Measurements from ENCODE around the gene LRP1-AS.
A peak's percentile ranks its signal among the peaks of the same experiment; 100 is the strongest.

Gene LRP1-AS

GRCh38 chr12:57143454-57143853 is 4.0 kb downstream of the LRP1-AS start:
- no peak overlapping the region for H3K27ac ChIP-seq (ENCODE audit: low read depth in 2 of 2, low read length in 2 of 2)
- H3K27me3 ChIP-seq (ENCODE audit: control insufficient read depth in 2 of 2, insufficient read depth in 2 of 2, low read length in 2 of 2) = no peaks in the 10 kb centered on the region
- H3K9ac ChIP-seq (ENCODE audit: low read depth in 1 of 2, low read length in 2 of 2) = no peak overlapping the region
- H3K36me3 ChIP-seq (ENCODE audit: control insufficient read depth in 2 of 2, insufficient read depth in 2 of 2, low read length in 2 of 2) = peaks cover 38 to 56% of the 10 kb centered on the region in 2 donors
- H3K4me3 ChIP-seq (ENCODE audit: low read length in 2 of 2) = no peak overlapping the region
- H3K9me3 ChIP-seq (ENCODE audit: control insufficient read depth in 2 of 2, low read length in 2 of 2) = no peaks in the 10 kb centered on the region
- H3K4me1 ChIP-seq (ENCODE audit: control insufficient read depth in 2 of 2, insufficient read depth in 2 of 2, low read length in 2 of 2) = peaks cover 37 to 40% of the 10 kb centered on the region in 2 donors

- H3K9me3 ChIP-seq (ENCODE audit: control insufficient read depth in 2 of 2, low read length in 2 of 2) = no peaks in the 10 kb centered on the region
- H3K27me3 ChIP-seq (ENCODE audit: control insufficient read depth in 2 of 2, insufficient read depth in 2 of 2, low read length in 2 of 2) = no peaks in the 10 kb centered on the region
- H3K9ac ChIP-seq (ENCODE audit: low read depth in 1 of 2, low read length in 2 of 2) = no peak overlapping the region
- peaks cover 37 to 40% of the 10 kb centered on the region in 2 donors for H3K4me1 ChIP-seq (ENCODE audit: control insufficient read depth in 2 of 2, insufficient read depth in 2 of 2, low read length in 2 of 2)
- peaks cover 38 to 54% of the 10 kb centered on the region in 2 donors for H3K36me3 ChIP-seq (ENCODE audit: control insufficient read depth in 2 of 2, insufficient read depth in 2 of 2, low read length in 2 of 2)
- H3K27ac ChIP-seq (ENCODE audit: low read depth in 2 of 2, low read length in 2 of 2) = no peak overlapping the region
- no peak overlapping the region for H3K4me3 ChIP-seq (ENCODE audit: low read length in 2 of 2)
These were observed 4.7 kb downstream of the LRP1-AS start for GRCh38 chr12:57142727-57143126.

- Histone ChIP-seq H3K4me3 (ENCODE audit: low read length in 2 of 2) (no peak overlapping the region), H3K27me3 (ENCODE audit: control insufficient read depth in 2 of 2, insufficient read depth in 2 of 2, low read length in 2 of 2) (no peaks in the 10 kb centered on the region), H3K36me3 (ENCODE audit: control insufficient read depth in 2 of 2, insufficient read depth in 2 of 2, low read length in 2 of 2) (peaks cover 38 to 54% of the 10 kb centered on the region in 2 donors), H3K4me1 (ENCODE audit: control insufficient read depth in 2 of 2, insufficient read depth in 2 of 2, low read length in 2 of 2) (peaks cover 31 to 35% of the 10 kb centered on the region in 2 donors), H3K9me3 (ENCODE audit: control insufficient read depth in 2 of 2, low read length in 2 of 2) (no peaks in the 10 kb centered on the region), H3K27ac (ENCODE audit: low read depth in 2 of 2, low read length in 2 of 2) (no peak overlapping the region), H3K9ac (ENCODE audit: low read depth in 1 of 2, low read length in 2 of 2) (no peak overlapping the region)
These were observed 5.3 kb downstream of the LRP1-AS start for GRCh38 chr12:57142121-57142520.

- no peak overlapping the region for H3K4me3 ChIP-seq (ENCODE audit: low read length in 2 of 2)
- H3K36me3 ChIP-seq (ENCODE audit: control insufficient read depth in 2 of 2, insufficient read depth in 2 of 2, low read length in 2 of 2) = peaks cover 38 to 54% of the 10 kb centered on the region in 2 donors
- no peak overlapping the region for H3K27ac ChIP-seq (ENCODE audit: low read depth in 2 of 2, low read length in 2 of 2)
- no peak overlapping the region for H3K9ac ChIP-seq (ENCODE audit: low read depth in 1 of 2, low read length in 2 of 2)
- H3K9me3 ChIP-seq (ENCODE audit: control insufficient read depth in 2 of 2, low read length in 2 of 2) = no peaks in the 10 kb centered on the region
- no peaks in the 10 kb centered on the region for H3K27me3 ChIP-seq (ENCODE audit: control insufficient read depth in 2 of 2, insufficient read depth in 2 of 2, low read length in 2 of 2)
- H3K4me1 ChIP-seq (ENCODE audit: control insufficient read depth in 2 of 2, insufficient read depth in 2 of 2, low read length in 2 of 2) = peaks cover 23 to 30% of the 10 kb centered on the region in 2 donors
These were observed 6.2 kb downstream of the LRP1-AS start for GRCh38 chr12:57141249-57141648.

- Histone ChIP-seq H3K4me3 (ENCODE audit: low read length in 2 of 2) (no peak overlapping the region), H3K36me3 (ENCODE audit: control insufficient read depth in 2 of 2, insufficient read depth in 2 of 2, low read length in 2 of 2) (peaks cover 28 to 43% of the 10 kb centered on the region in 2 donors), H3K27me3 (ENCODE audit: control insufficient read depth in 2 of 2, insufficient read depth in 2 of 2, low read length in 2 of 2) (no peaks in the 10 kb centered on the region), H3K9me3 (ENCODE audit: control insufficient read depth in 2 of 2, low read length in 2 of 2) (no peaks in the 10 kb centered on the region), H3K9ac (ENCODE audit: low read depth in 1 of 2, low read length in 2 of 2) (no peak overlapping the region), H3K27ac (ENCODE audit: low read depth in 2 of 2, low read length in 2 of 2) (no peak overlapping the region), H3K4me1 (ENCODE audit: control insufficient read depth in 2 of 2, insufficient read depth in 2 of 2, low read length in 2 of 2) (peaks cover 16 to 19% of the 10 kb centered on the region in 2 donors)
These were observed 7.4 kb downstream of the LRP1-AS start for GRCh38 chr12:57139796-57140649.

- Histone ChIP-seq H3K27ac (ENCODE audit: low read depth in 2 of 2, low read length in 2 of 2) (peak overlapping the region; percentile 38 to 56), H3K9ac (ENCODE audit: low read depth in 1 of 2, low read length in 2 of 2) (no peak overlapping the region), H3K9me3 (ENCODE audit: control insufficient read depth in 2 of 2, low read length in 2 of 2) (no peaks in the 10 kb centered on the region), H3K27me3 (ENCODE audit: control insufficient read depth in 2 of 2, insufficient read depth in 2 of 2, low read length in 2 of 2) (no peaks in the 10 kb centered on the region), H3K36me3 (ENCODE audit: control insufficient read depth in 2 of 2, insufficient read depth in 2 of 2, low read length in 2 of 2) (peaks cover 22 to 30% of the 10 kb centered on the region in 2 donors), H3K4me3 (ENCODE audit: low read length in 2 of 2) (peak overlapping the region in 1 of 2 donors; percentile 1), H3K4me1 (ENCODE audit: control insufficient read depth in 2 of 2, insufficient read depth in 2 of 2, low read length in 2 of 2) (peaks cover 19% of the 10 kb centered on the region in 2 donors)
These were observed 8.7 kb downstream of the LRP1-AS start for GRCh38 chr12:57138526-57139272.

GRCh38 chr12:57135527-57136326 is 11.7 kb downstream of the LRP1-AS start:
- Histone ChIP-seq H3K9me3 (ENCODE audit: control insufficient read depth in 2 of 2, low read length in 2 of 2) (no peaks in the 10 kb centered on the region), H3K27me3 (ENCODE audit: control insufficient read depth in 2 of 2, insufficient read depth in 2 of 2, low read length in 2 of 2) (no peaks in the 10 kb centered on the region), H3K36me3 (ENCODE audit: control insufficient read depth in 2 of 2, insufficient read depth in 2 of 2, low read length in 2 of 2) (peaks cover 5 to 9% of the 10 kb centered on the region in 2 donors), H3K4me3 (ENCODE audit: low read length in 2 of 2) (no peak overlapping the region), H3K27ac (ENCODE audit: low read depth in 2 of 2, low read length in 2 of 2) (peak overlapping the region; percentile 72 to 82), H3K9ac (ENCODE audit: low read depth in 1 of 2, low read length in 2 of 2) (peak overlapping the region in 1 of 2 donors; percentile 24), H3K4me1 (ENCODE audit: control insufficient read depth in 2 of 2, insufficient read depth in 2 of 2, low read length in 2 of 2) (peaks cover 35 to 44% of the 10 kb centered on the region in 2 donors)

- Histone ChIP-seq H3K27ac (ENCODE audit: low read depth in 2 of 2, low read length in 2 of 2) (peak overlapping the region; percentile 72 to 82), H3K4me3 (ENCODE audit: low read length in 2 of 2) (no peak overlapping the region), H3K36me3 (ENCODE audit: control insufficient read depth in 2 of 2, insufficient read depth in 2 of 2, low read length in 2 of 2) (peaks cover 5 to 7% of the 10 kb centered on the region in 2 donors), H3K4me1 (ENCODE audit: control insufficient read depth in 2 of 2, insufficient read depth in 2 of 2, low read length in 2 of 2) (peaks cover 37 to 50% of the 10 kb centered on the region in 2 donors), H3K9ac (ENCODE audit: low read depth in 1 of 2, low read length in 2 of 2) (no peak overlapping the region), H3K27me3 (ENCODE audit: control insufficient read depth in 2 of 2, insufficient read depth in 2 of 2, low read length in 2 of 2) (no peaks in the 10 kb centered on the region), H3K9me3 (ENCODE audit: control insufficient read depth in 2 of 2, low read length in 2 of 2) (no peaks in the 10 kb centered on the region)
These were observed 12.5 kb downstream of the LRP1-AS start for GRCh38 chr12:57134949-57135348.

GRCh38 chr12:57133916-57134315 is 13.5 kb downstream of the LRP1-AS start:
- Histone ChIP-seq H3K36me3 (ENCODE audit: control insufficient read depth in 2 of 2, insufficient read depth in 2 of 2, low read length in 2 of 2) (no peaks in the 10 kb centered on the region), H3K4me3 (ENCODE audit: low read length in 2 of 2) (no peak overlapping the region), H3K4me1 (ENCODE audit: control insufficient read depth in 2 of 2, insufficient read depth in 2 of 2, low read length in 2 of 2) (peaks cover 33 to 49% of the 10 kb centered on the region in 2 donors), H3K27ac (ENCODE audit: low read depth in 2 of 2, low read length in 2 of 2) (peak overlapping the region; percentile 4 to 25), H3K9ac (ENCODE audit: low read depth in 1 of 2, low read length in 2 of 2) (no peak overlapping the region), H3K27me3 (ENCODE audit: control insufficient read depth in 2 of 2, insufficient read depth in 2 of 2, low read length in 2 of 2) (no peaks in the 10 kb centered on the region), H3K9me3 (ENCODE audit: control insufficient read depth in 2 of 2, low read length in 2 of 2) (no peaks in the 10 kb centered on the region)

Data from mucosa of rectum (tissue), 2 donors.